ENCODE data around the gene VWA3B.

VWA3B gene

DNA sequence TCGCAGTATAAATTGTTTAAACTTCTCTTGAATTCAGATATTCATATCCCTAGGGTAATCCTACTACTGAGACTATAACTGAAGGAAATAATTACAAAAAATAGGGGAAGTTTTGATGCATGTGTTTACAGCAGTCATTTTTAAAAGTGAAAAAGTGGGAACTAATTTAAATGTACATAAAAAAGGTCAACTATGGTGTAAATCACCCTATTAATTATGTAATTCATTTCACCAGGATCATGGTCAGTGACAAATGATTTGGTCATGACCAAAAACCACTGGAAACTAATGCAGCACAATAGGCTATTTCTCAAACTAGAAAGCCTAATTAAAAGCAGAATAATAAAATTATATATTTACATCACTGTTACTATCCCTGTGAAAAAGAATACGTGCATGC, 254.3 kb downstream of the VWA3B start:
- H3K4me3 ChIP-seq (ENCODE audit: insufficient read depth, low read length, poor library complexity, severe bottlenecking): no peak overlapping the region
- H3K9me2 ChIP-seq (replicated peaks; ENCODE audit: insufficient read depth, low read length): no peaks in the 10 kb centered on the region
- no peak overlapping the region for H3K27ac ChIP-seq (ENCODE audit: low read depth, low read length)
- H3K27me3 ChIP-seq (ENCODE audit: low read length): no peaks in the 10 kb centered on the region
- no peak overlapping the region for H3K9ac ChIP-seq (ENCODE audit: low read length)
- H2AFZ ChIP-seq (ENCODE audit: low read depth, low read length, severe bottlenecking): no peak overlapping the region
- no peaks in the 10 kb centered on the region for H3F3A ChIP-seq (ENCODE audit: insufficient read depth)
- TF ChIP-seq EZH2phosphoT487 (conservative IDR thresholded peaks at IDR 0.05; ENCODE audit: low read length): no peak
- TF ChIP-seq, protein P1, sequence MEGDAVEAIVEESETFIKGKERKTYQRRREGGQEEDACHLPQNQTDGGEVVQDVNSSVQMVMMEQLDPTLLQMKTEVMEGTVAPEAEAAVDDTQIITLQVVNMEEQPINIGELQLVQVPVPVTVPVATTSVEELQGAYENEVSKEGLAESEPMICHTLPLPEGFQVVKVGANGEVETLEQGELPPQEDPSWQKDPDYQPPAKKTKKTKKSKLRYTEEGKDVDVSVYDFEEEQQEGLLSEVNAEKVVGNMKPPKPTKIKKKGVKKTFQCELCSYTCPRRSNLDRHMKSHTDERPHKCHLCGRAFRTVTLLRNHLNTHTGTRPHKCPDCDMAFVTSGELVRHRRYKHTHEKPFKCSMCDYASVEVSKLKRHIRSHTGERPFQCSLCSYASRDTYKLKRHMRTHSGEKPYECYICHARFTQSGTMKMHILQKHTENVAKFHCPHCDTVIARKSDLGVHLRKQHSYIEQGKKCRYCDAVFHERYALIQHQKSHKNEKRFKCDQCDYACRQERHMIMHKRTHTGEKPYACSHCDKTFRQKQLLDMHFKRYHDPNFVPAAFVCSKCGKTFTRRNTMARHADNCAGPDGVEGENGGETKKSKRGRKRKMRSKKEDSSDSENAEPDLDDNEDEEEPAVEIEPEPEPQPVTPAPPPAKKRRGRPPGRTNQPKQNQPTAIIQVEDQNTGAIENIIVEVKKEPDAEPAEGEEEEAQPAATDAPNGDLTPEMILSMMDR (IDR thresholded peaks at IDR 0.05; ENCODE audit: insufficient read depth, low read length, poor library complexity, severe bottlenecking): no peak
- H4K20me1 ChIP-seq (ENCODE audit: low read depth, low read length): no peaks in the 10 kb centered on the region
- H3K9me3 ChIP-seq (ENCODE audit: insufficient read depth, low read length): no peaks in the 10 kb centered on the region
- H3K4me2 ChIP-seq (ENCODE audit: low read depth, low read length, poor library complexity, severe bottlenecking): no peak overlapping the region
- no peaks in the 10 kb centered on the region for H3K79me2 ChIP-seq (ENCODE audit: insufficient read depth, low read length)
- no peaks in the 10 kb centered on the region for H3K36me3 ChIP-seq (ENCODE audit: low read length)

DNA sequence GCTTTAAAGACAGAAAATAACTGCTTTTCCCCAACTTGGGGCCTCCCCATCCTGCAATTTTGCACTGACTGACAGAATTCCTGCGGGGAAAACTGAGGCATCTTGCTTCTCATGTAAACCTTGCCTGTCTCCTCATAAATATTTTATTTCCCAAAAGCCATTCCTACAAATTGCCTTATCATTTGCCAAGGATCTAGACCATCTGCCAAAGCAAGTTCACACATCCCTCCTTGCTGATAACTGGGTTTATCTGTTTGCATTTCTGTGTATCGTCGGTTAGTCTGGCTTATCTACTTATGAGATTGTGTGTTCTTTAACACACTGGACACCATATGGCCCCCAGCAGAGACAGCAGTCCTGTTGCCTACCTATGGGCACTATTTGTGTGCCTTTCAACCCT, 256.3 kb downstream of the VWA3B start:
- H4K20me1 ChIP-seq (ENCODE audit: low read depth, low read length): no peaks in the 10 kb centered on the region
- no peaks in the 10 kb centered on the region for H3K36me3 ChIP-seq (ENCODE audit: low read length)
- H3K27ac ChIP-seq (ENCODE audit: low read depth, low read length): no peak overlapping the region
- H3K9me2 ChIP-seq (replicated peaks; ENCODE audit: insufficient read depth, low read length): no peaks in the 10 kb centered on the region
- H3K9me3 ChIP-seq (ENCODE audit: insufficient read depth, low read length): no peaks in the 10 kb centered on the region
- no peaks in the 10 kb centered on the region for H3K27me3 ChIP-seq (ENCODE audit: low read length)
- no peak for TF ChIP-seq EZH2phosphoT487 (conservative IDR thresholded peaks at IDR 0.05; ENCODE audit: low read length)
- TF ChIP-seq, protein P1 (IDR thresholded peaks at IDR 0.05; ENCODE audit: insufficient read depth, low read length, poor library complexity, severe bottlenecking): no peak
- no peak overlapping the region for H3K9ac ChIP-seq (ENCODE audit: low read length)
- no peak overlapping the region for H3K4me2 ChIP-seq (ENCODE audit: low read depth, low read length, poor library complexity, severe bottlenecking)
- H3F3A ChIP-seq (ENCODE audit: insufficient read depth): no peaks in the 10 kb centered on the region
- no peaks in the 10 kb centered on the region for H3K79me2 ChIP-seq (ENCODE audit: insufficient read depth, low read length)
- H3K4me3 ChIP-seq (ENCODE audit: insufficient read depth, low read length, poor library complexity, severe bottlenecking): no peak overlapping the region
- no peak overlapping the region for H2AFZ ChIP-seq (ENCODE audit: low read depth, low read length, severe bottlenecking)

DNA sequence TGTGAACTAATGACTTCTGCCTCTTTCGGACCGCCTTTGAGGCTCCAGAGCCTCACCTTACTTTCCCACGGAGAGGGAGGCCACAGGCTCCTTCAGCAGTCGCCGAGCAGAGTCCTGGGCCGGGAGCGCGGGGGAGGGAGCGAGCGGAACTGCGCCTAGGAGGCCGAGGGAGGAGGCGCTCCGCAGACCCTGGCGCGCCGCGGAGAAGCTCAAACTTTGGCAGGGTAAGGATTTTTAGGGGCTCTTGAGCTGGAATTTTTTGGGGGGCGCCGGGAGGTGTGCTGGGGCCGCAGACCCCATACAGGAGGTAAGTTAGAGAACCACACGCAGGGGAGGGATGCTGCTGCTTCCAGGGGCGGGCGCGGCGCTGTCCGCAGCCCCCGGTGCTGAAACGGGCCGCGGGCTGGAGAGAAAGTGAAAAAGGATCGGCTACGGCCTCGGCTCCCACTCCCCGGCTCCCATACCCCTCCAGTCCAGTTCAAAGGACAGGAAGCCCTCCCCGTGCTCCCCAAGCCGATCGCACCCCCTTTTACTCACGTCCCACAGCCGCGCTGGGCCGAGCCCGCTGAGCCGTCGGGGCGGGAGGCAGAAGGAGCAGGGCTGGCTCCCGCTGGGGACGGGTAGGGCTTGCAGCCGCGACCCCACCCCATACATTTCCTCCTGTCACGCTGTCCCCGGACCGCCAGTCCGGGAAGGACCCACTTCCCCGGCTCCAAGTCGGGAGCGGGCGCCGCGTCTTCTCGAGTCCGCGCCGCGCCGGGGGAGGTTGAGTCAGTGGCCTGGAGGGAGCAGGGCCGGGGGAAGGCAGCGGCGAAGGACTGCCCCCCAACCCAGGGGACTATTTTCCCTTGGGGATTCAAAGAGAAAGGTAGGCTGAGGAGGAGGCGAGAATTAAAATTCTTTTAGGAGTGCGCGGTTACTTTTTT, 259.6 kb downstream of the VWA3B start, which contains the start of gene CNGA3:
Gene CNGA3, plus strand, starts transcription at position 146 of the 926 bp plus-strand sequence. CDS start 23,520 bp downstream, outside the sequence.
- H2AFZ ChIP-seq (ENCODE audit: low read depth, low read length, severe bottlenecking): no peak within 1 kb of the TSS
- H3K79me2 ChIP-seq (ENCODE audit: insufficient read depth, low read length): no peaks in the 10 kb centered on the region
- H3K9ac ChIP-seq (ENCODE audit: low read length): no peak within 1 kb of the TSS

More for the DNA sequence above, 259.6 kb downstream of the VWA3B start, which contains the start of gene CNGA3:
- TF ChIP-seq, protein P1 (IDR thresholded peaks at IDR 0.05; ENCODE audit: insufficient read depth, low read length, poor library complexity, severe bottlenecking): no peak
- TF ChIP-seq EZH2phosphoT487 (conservative IDR thresholded peaks at IDR 0.05; ENCODE audit: low read length): no peak
- no peaks in the 10 kb centered on the region for H3K36me3 ChIP-seq (ENCODE audit: low read length)
- H3K4me2 ChIP-seq (ENCODE audit: low read depth, low read length, poor library complexity, severe bottlenecking): no peak within 1 kb of the TSS
- no peak within 1 kb of the TSS for H3K4me3 ChIP-seq (ENCODE audit: insufficient read depth, low read length, poor library complexity, severe bottlenecking)
- H3K27me3 ChIP-seq (ENCODE audit: low read length): 0 out of 2 replicates have a peak, but pooled peaks cover 5% of the 10 kb centered on the region
- H3K27ac ChIP-seq (ENCODE audit: low read depth, low read length): no peak within 1 kb of the TSS
- no peaks in the 10 kb centered on the region for H3F3A ChIP-seq (ENCODE audit: insufficient read depth)
- no peaks in the 10 kb centered on the region for H3K9me2 ChIP-seq (replicated peaks; ENCODE audit: insufficient read depth, low read length)
- H3K9me3 ChIP-seq (ENCODE audit: insufficient read depth, low read length): no peaks in the 10 kb centered on the region; the same call in 1 of the 2 replicates
- H4K20me1 ChIP-seq (ENCODE audit: low read depth, low read length): no peaks in the 10 kb centered on the region
